Colonic mucosa (tissue), 4 donors: ENCODE results near the gene SUPV3L1. TPM values are rescaled to one million over a fixed set of nuclear protein-coding genes. Genes with fewer than 3 reads are reported as not detected.
"Not testable (repeated sequence)": the region's sequence is repeated elsewhere in the genome, so short reads cannot be mapped to it uniquely, and the experiment has no call there.

Experiments
- DNase-seq: peaks from one replicate; pipeline ENCODE4 v3.0.0-alpha.2; 2020
- H3K27ac ChIP-seq: fragments of 200-600 bp; one replicate; pipeline ENCODE4 v1.8.0; 2021
- H3K27me3 ChIP-seq: fragments of 200-600 bp; one replicate; pipeline ENCODE4 v1.8.0; 2021
- H3K36me3 ChIP-seq: fragments of 200-600 bp; one replicate; pipeline ENCODE4 v1.8.0; 2021
- H3K4me1 ChIP-seq: fragments of 200-600 bp; one replicate; pipeline ENCODE4 v1.8.0; 2021; ENCODE audit warnings: mild to moderate bottlenecking
- H3K4me3 ChIP-seq: fragments of 200-600 bp; one replicate; pipeline ENCODE4 v1.8.0; 2021
- H3K9ac ChIP-seq, 2 donors: one replicate each; pipeline ENCODE4 v1.7.0; 2013; ENCODE audit warnings: control low read depth in 2 of 2, low read depth in 2 of 2, low read length in 2 of 2
- H3K9me3 ChIP-seq: fragments of 200-600 bp; one replicate; pipeline ENCODE4 v1.8.0; 2021
- CTCF ChIP-seq: fragments of 200-600 bp; IDR thresholded peaks from one replicate; pipeline ENCODE4 v1.8.0; 2022; ENCODE audit warnings: antibody characterized with exemption, mild to moderate bottlenecking
- intact Hi-C: fragments of 100-400 bp; cut with DNase I; formaldehyde crosslinking; loops from one replicate; pipeline ENCODE4 v1.14.1; 2022
- total RNA-seq, 2 donors: library from RNA; stranded (reverse); fragmentation: NEBNext Ultra II Directional in 1 of 2; extraction: Animal tissue kit (Norgen Biotek cat#: 25700) in 1 of 2; gene quantifications; one replicate each; pipeline ENCODE4 v1.2.1, GENCODE V29; 2021
- donor health status: healthy.
- donor health status: DM: no; HTN: no; CAD: no.
- donor health status: DM: no; HTN: no; CAD: no.

The SUPV3L1 gene
- total RNA-seq, 2 donors from 2014 or later, result 26.8 to 35.3 TPM

- Histone ChIP-seq H3K36me3 (no peaks in the 10 kb centered on the region), H3K9ac (no peak overlapping the region), H3K27me3 (no peaks in the 10 kb centered on the region), H3K4me1 (no peaks in the 10 kb centered on the region), H3K9me3 (no peaks in the 10 kb centered on the region), H3K27ac (no peak overlapping the region), H3K4me3 (no peak overlapping the region)
- TF ChIP-seq CTCF, result no peak
- no peak for DNase-seq
- intact Hi-C loops, result no loop called here
Measured at GRCh38 chr10:69248117-69248730, 68.2 kb downstream of the SUPV3L1 start.

- H3K4me3 ChIP-seq, result no peak overlapping the region
- no peak for TF ChIP-seq CTCF
- no peaks in the 10 kb centered on the region for H3K9me3 ChIP-seq
- H3K36me3 ChIP-seq, result no peaks in the 10 kb centered on the region
- intact Hi-C loops, result no loop called here
- no peak for DNase-seq
- H3K27ac ChIP-seq, result no peak overlapping the region
- H3K9ac ChIP-seq, result no peak overlapping the region
- no peaks in the 10 kb centered on the region for H3K4me1 ChIP-seq
- H3K27me3 ChIP-seq, result no peaks in the 10 kb centered on the region
Measured at GRCh38 chr10:69250041-69250440, 70.0 kb downstream of the SUPV3L1 start.

GRCh38 chr10:69251417-69251816 is 71.4 kb downstream of the SUPV3L1 start:
- intact Hi-C loops, H3K36me3 ChIP-seq, H3K4me1 ChIP-seq, DNase-seq, H3K9ac ChIP-seq, H3K4me3 ChIP-seq, H3K27me3 ChIP-seq, H3K27ac ChIP-seq, H3K9me3 ChIP-seq: not testable (repeated sequence)

GRCh38 chr10:69253171-69253570 is 73.1 kb downstream of the SUPV3L1 start:
- no peak overlapping the region for H3K27ac ChIP-seq
- no peaks in the 10 kb centered on the region for H3K36me3 ChIP-seq
- no peak for TF ChIP-seq CTCF
- no peaks in the 10 kb centered on the region for H3K9me3 ChIP-seq
- H3K4me1 ChIP-seq, result no peaks in the 10 kb centered on the region
- DNase-seq, result no peak
- no peaks in the 10 kb centered on the region for H3K27me3 ChIP-seq
- H3K9ac ChIP-seq, result no peak overlapping the region
- no peak overlapping the region for H3K4me3 ChIP-seq
- intact Hi-C loops, result no loop called here

- H3K27ac ChIP-seq, result no peak overlapping the region
- no peak for TF ChIP-seq CTCF
- H3K4me3 ChIP-seq, result no peak overlapping the region
- no peak for DNase-seq
- no peaks in the 10 kb centered on the region for H3K27me3 ChIP-seq
- H3K9ac ChIP-seq, result no peak overlapping the region
- intact Hi-C loops, result no loop called here
- H3K4me1 ChIP-seq, result no peaks in the 10 kb centered on the region
- no peaks in the 10 kb centered on the region for H3K36me3 ChIP-seq
- H3K9me3 ChIP-seq, result no peaks in the 10 kb centered on the region
Measured at GRCh38 chr10:69254877-69255276, 74.8 kb downstream of the SUPV3L1 start.

Other genes starting within 250 kb of the SUPV3L1 start
- 10 to 100 TPM; 42.8 to 47.5 TPM for gene DDX21, start 224.1 kb upstream of the SUPV3L1 start, total RNA-seq
- 10 to 100 TPM; 22.1 to 28.6 TPM for gene KIFBP, start 191.4 kb upstream of the SUPV3L1 start, total RNA-seq
- 10 to 100 TPM; 14.3 to 57.8 TPM for gene SRGN, start 92.1 kb upstream of the SUPV3L1 start, total RNA-seq
- 10 to 100 TPM; 61.4 to 62.7 TPM for gene VPS26A, start 56.1 kb upstream of the SUPV3L1 start, total RNA-seq
- 10 to 100 TPM; 14.7 to 19.0 TPM for gene HKDC1, start 40.1 kb downstream of the SUPV3L1 start, total RNA-seq
- 10 to 100 TPM; 73.3 to 83.3 TPM for gene HK1, start 98.3 kb downstream of the SUPV3L1 start, total RNA-seq
- gene TACR2, start 236.7 kb downstream of the SUPV3L1 start, total RNA-seq, result 10 to 100 TPM in 1 of 2 donors, under 1 TPM in 1; 0.22 to 18.8 TPM